HG03108 (cell line): Measurements from ENCODE around the gene TIAM1.

Source experiments
- ATAC-seq: cut with Tn5 transposase; IDR thresholded peaks from one replicate; pipeline ENCODE4 v1.9.1; 2021; ENCODE audit warnings: moderate library complexity; ENCODE audit not compliant: unreplicated experiment

Gene TIAM1

DNA sequence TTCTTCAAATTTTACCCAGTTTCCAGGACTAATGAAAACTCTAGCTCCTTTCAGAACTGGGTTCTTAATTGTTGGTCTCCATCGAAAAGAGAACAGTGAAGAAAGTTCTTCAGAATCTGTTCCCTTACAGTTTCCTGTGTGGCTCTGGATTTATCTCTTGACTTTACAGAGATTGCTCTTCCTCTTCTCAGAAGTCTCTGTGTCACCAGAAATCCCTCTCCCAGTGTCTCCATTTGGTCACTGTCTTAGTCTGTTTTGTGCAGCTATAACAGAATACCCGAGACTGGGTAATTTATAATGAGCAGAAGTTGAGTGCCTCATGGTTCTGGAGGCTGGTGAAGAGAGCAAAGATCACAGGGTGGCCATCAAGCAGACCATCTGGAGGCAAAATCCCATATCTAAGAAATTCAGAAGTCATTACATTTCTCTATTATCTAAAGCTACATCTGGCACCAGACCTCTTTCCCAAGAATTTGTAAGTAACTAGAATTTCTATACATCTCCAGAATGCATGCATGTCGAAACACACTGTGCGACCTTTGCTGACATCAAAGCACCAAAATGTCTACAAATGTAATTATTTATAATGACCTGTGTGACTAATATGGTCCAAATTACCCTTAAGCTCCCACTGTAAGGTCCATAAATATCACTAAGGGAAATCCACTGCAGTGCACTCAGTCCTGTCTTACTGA is 240.3 kb downstream of the TIAM1 start:
- no peak for ATAC-seq

DNA sequence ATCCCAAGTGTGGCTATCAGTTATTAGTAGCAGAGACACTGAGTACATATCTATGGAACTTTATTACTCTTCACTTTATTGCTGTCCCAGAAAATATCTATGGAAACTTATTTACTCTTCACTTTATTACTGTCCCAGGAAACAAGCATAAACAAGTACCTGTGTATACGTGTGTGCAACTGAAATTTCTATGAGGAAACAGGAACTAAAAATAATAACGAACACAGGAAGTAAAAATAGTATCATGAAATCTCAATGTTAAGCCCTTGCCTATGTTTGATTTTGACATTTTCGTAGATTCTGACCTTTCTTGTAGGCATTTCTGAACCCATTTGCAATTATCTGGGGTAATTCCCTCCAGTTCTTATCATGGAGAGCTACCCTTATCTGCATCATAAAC is 240.9 kb downstream of the TIAM1 start:
- ATAC-seq, result no peak

DNA sequence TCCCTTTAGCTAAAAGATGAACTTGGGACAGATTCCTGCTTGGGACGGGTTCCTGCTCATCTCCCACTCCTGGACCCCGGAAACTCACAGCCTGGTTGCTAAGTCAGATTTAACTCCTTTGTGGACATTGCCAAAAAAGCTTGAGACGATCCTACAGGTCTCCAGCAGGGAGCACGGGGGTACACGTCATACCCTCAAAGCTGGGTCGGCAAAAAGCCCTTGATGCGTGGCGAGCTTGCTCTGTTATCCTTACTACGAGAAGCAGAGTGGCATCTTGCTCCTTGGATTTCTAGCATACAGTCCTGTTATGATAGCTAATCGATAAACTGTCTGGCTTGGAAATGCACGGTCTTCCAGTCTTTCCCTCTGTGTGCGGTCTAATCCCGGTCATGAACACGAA is 244.9 kb downstream of the TIAM1 start:
- no peak for ATAC-seq

- ATAC-seq, result no peak
Measured at GRCh38 chr21:31098576-31099005, 245.5 kb downstream of the TIAM1 start.

DNA sequence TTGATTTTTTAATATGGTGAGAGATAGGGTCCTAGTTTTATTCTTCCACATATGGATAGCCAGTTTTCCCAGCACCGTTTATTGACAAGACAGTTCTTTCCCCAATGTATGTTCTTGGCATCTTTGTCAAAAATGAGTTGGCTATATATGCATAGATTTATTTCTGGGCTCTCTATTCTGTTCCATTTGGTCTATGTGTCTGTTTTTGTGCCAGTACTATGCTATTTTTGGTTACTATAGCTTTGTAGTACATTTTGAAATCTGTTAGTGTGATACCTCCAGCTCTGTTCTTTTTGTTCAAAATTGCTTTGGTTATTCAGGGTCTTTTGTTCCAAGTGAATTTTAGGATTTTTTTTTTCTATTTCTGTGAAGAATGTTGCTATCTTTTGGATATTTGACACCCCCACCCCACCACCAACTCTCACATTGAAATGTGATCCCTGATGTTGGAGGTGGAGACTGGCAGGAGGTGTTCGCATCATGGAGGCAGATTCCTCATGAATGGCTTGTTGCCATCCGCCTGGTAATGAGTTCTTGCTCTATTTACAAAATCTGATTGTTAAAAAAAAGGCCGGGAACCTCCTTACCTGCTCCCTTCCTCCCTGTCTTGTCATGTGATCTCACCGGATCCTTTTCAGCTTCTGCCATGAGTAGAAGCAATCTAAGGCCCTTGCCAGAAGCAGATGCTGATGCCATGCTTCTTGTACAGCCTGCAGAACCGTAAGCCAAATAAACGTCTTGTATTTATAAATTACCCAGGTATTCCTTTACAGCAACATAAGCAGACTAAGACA is 251.0 kb downstream of the TIAM1 start:
- no peak for ATAC-seq

GRCh38 chr21:31090376-31090775 is 253.7 kb downstream of the TIAM1 start:
- ATAC-seq, result no peak

DNA sequence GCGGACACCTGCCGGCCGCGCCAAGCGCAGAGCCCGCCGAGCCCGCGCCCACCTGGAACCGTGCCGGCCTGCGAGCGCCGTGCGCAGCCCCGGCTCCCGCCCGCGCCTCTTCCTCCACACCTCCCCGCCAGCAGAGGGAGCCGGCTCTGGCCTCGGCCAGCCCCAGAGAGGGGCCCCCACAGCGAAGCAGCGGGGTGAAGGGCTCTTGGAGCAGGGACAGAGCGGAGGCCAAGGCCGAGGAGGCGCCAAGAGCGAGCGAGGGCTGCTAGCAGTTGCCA is 255.6 kb downstream of the TIAM1 start:
- ATAC-seq, result no peak

DNA sequence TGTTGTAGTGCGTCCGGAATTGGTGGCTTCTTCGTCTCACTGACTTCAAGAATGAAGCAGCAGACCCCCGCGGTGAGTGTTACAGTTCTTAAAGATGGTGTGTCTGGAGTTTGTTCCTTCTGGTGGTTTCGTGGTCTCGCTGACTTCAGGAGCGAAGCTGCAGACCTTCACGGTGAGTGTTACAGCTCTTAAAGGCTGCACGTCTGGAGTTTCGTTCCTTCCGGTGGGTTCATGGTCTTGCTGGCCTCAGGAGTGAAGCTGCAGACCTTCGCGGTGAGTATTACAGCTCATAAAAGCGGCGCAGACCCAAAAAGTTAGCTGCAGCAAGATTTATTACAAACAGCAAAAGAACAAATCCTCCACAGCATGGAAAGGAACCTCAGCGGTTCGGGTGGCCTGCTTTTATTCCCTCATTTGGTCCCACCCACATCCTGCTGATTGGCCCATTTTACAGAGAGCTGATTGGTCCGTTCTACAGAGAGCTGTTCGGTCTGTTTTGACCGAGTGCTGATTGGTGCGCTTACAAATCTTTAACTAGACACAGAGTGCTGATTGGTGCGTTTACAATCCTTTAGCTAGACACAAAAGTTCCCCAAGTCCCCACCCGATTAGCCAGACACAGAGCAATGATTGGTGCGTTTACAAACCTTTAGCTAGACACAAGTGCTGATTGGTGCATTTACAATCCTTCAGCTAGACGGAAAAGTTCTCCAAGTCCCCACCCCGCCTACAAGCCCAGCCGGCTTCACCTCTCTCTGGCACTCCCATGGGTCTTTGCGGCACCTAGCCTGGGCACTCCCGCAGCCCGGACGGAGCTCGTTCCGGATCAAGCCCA is 256.2 kb downstream of the TIAM1 start:
- no peak for ATAC-seq

- ATAC-seq, result no peak
Measured at GRCh38 chr21:31084689-31085088, 259.4 kb downstream of the TIAM1 start.

- ATAC-seq, result peak; percentile 62
Measured at GRCh38 chr21:31078796-31079195, 265.3 kb downstream of the TIAM1 start.

- ATAC-seq, result peak; percentile 37
Measured at GRCh38 chr21:31078216-31078615, 265.8 kb downstream of the TIAM1 start.

GRCh38 chr21:31075848-31076247 is 268.2 kb downstream of the TIAM1 start:
- no peak for ATAC-seq

- no peak for ATAC-seq
Measured at GRCh38 chr21:31072533-31072932, 271.5 kb downstream of the TIAM1 start.
